Ovary (tissue), 3 donors: ENCODE data around the gene HLCS.

Experiments
- CTCF ChIP-seq, 3 donors: fragments of 450-650 bp in 2 of 3; fragments of 200-600 bp in 1 of 3; IDR thresholded peaks; one replicate each; pipeline versions ENCODE4 v1.5.1 to v1.8.0; 2016 to 2022; ENCODE audit warnings: antibody characterized with exemption in 3 of 3, mild to moderate bottlenecking in 1 of 3
- EP300 ChIP-seq: sonication (generic); formaldehyde crosslinking; IDR thresholded peaks from one replicate; pipeline ENCODE4 v1.6.1; 2017; ENCODE audit warnings: antibody characterized with exemption
- POLR2A ChIP-seq: fragments of 450-650 bp; IDR thresholded peaks from one replicate; pipeline ENCODE4 v1.6.1; 2017; ENCODE audit warnings: antibody characterized with exemption, mild to moderate bottlenecking, moderate library complexity
- donor health status: DM: no; HTN: no; CAD: no.

GRCh38 chr21:36965720-36966065 is 776 bp downstream of the HLCS start:
- TF ChIP-seq POLR2A: no peak
- TF ChIP-seq CTCF (IDR thresholded peaks at IDR 0.05): no peak
- no peak for TF ChIP-seq EP300
